T-cell (primary cell): ENCODE measurements around the gene CYTH1. TPM values are rescaled to one million over a fixed set of nuclear protein-coding genes. Genes with fewer than 3 reads are reported as not detected.
A peak's percentile ranks its signal among the peaks of the same experiment; 100 is the strongest.

Experiments used
- ATAC-seq, 4 experiments: fragments of 200-7000 bp in 3 of 4; fragments of 150-1000 bp in 1 of 4; cut with Tn5 transposase; replicated peaks in 1 of 4; 1 replicate in 3 of 4; 2 replicates in 1 of 4; pipeline ENCODE4 v1.10.0; 2021; ENCODE audit warnings: moderate library complexity in 3 of 4, mild to moderate bottlenecking in 2 of 4, moderate number of reproducible peaks in 1 of 4
- CTCF ChIA-PET, 2 donors: fragments of 300-600 bp; sonication (Branson Sonifier 250); formaldehyde crosslinking; loops; one replicate each; lab custom pipeline; 2022; ENCODE audit warnings: antibody characterized with exemption in 2 of 2; lab: Charles Lee
- POLR2A ChIA-PET, 2 donors: fragments of 300-600 bp; sonication (Branson Sonifier 250); formaldehyde crosslinking; loops; one replicate each; lab custom pipeline; 2022; ENCODE audit warnings: antibody characterized with exemption in 2 of 2; lab: Charles Lee
- DNase-seq, 35 experiments: peaks; one replicate each; pipeline versions ENCODE4 v3.0.0 to v3.0.0-alpha.2; 2013 to 2023
- H3K27ac ChIP-seq: one replicate; pipeline ENCODE4 v1.5.1; 2013; ENCODE audit warnings: low read length
- H3K27me3 ChIP-seq, 2 experiments: replicated peaks in 1 of 2; 1 replicate in 1 of 2; 2 replicates in 1 of 2; pipeline versions ENCODE4 v1.6.1 to v1.7.0; 2013; ENCODE audit warnings: low read length in 1 of 2, mixed read lengths in 1 of 2; ENCODE audit not compliant: control insufficient read depth in 2 of 2, insufficient read depth in 2 of 2; ENCODE audit errors: extremely low read depth in 1 of 2
- H3K36me3 ChIP-seq, 2 donors: 1 replicate in 1 of 2; 2 replicates in 1 of 2; pipeline versions ENCODE4 v1.6.1 to v1.7.0; 2013; ENCODE audit warnings: low read length in 1 of 2; ENCODE audit not compliant: control insufficient read depth in 2 of 2, insufficient read depth in 1 of 2; ENCODE audit errors: extremely low read depth in 1 of 2
- H3K4me1 ChIP-seq, 2 experiments: 1 replicate in 1 of 2; 2 replicates in 1 of 2; pipeline versions ENCODE4 v1.6.1 to v1.7.0; 2013; ENCODE audit warnings: low read length in 2 of 2, mixed read lengths in 1 of 2; ENCODE audit not compliant: insufficient read depth in 2 of 2, control insufficient read depth in 1 of 2; ENCODE audit errors: extremely low read depth in 1 of 2
- H3K4me3 ChIP-seq, 2 donors: 1 replicate in 1 of 2; 2 replicates in 1 of 2; pipeline versions ENCODE4 v1.5.1 to v1.7.0; 2013; ENCODE audit warnings: mild to moderate bottlenecking in 2 of 2, low read length in 1 of 2, moderate library complexity in 1 of 2; ENCODE audit not compliant: control insufficient read depth in 1 of 2; ENCODE audit errors: extremely low read depth in 1 of 2
- H3K9me3 ChIP-seq: 2 replicates; pipeline ENCODE4 v1.7.0; 2013
- H3K27ac Mint-ChIP-seq, 2 donors: one replicate each; pipeline ENCODE4 v1.8.0; 2020 to 2021; ENCODE audit warnings: mild to moderate bottlenecking in 2 of 2, mixed read lengths in 2 of 2
- H3K27me3 Mint-ChIP-seq, 2 donors: one replicate each; pipeline ENCODE4 v1.8.0; 2021 to 2022; ENCODE audit warnings: mixed read lengths in 2 of 2
- H3K36me3 Mint-ChIP-seq: one replicate; pipeline ENCODE4 v1.8.0; 2021; ENCODE audit warnings: mixed read lengths
- H3K4me1 Mint-ChIP-seq, 3 donors: one replicate each; pipeline ENCODE4 v1.8.0; 2020 to 2022; ENCODE audit warnings: mixed read lengths in 3 of 3, mild to moderate bottlenecking in 1 of 3
- H3K4me3 Mint-ChIP-seq, 3 donors: one replicate each; pipeline ENCODE4 v1.8.0; 2020 to 2022; ENCODE audit warnings: mild to moderate bottlenecking in 3 of 3, mixed read lengths in 3 of 3, moderate library complexity in 3 of 3
- H3K9me3 Mint-ChIP-seq, 3 donors: one replicate each; pipeline ENCODE4 v1.8.0; 2020 to 2022; ENCODE audit warnings: mixed read lengths in 3 of 3
- WGBS: methylation state at CpG from one replicate; pipeline ENCODE4 v1.1.5; 2013; ENCODE audit warnings: missing lambda C conversion rate; ENCODE audit not compliant: insufficient coverage; 5-methylcytosine and 5-hydroxymethylcytosine counted together
- total RNA-seq, 35 experiments: library from RNA in 6 of 35; stranded (reverse) in 6 of 35; fragments of 120-200 nt in 1 of 35; gene quantifications; one replicate each; pipeline versions ENCODE4 v1.2.1 to v1.2.4 and lab custom pipeline; 2013 to 2026

The CYTH1 gene
- total RNA-seq, 5 donors from 2014 or later (not counting 1 experiment from before 2014, with no cell fraction given) = 357 to 509 (median 372) TPM

DNA sequence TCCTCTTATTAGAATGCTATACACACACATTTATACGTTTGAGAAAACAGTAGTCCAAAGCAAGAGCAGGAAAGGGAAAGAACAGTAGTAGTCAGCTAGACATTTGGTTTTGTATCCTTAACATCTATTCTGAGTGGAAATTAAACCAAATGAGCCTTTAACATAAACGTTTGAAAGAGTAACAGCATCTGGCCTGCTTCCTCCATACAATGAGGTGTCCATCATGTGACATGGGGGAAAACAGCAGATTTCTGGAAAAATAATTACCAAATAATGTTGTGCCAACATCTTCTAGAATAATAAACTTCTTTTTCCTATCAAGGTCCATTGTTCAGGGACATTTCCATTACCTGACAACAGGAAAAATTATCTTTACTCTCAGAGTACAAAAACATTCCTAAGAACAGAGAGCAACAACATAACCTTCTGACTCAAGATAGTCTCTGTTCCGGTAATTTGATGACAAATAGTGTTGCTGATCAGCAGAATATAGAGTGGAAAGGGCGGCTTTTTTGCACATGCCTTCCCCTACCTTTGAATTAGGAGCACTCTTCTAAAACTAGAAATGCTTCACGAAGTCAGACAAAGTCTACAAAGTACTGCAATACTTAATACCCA, 20.2 kb downstream of the CYTH1 start:
- peaks cover 8% of the 10 kb centered on the region for H3K36me3 Mint-ChIP-seq
- no CpG with 5 or more reads among the region's 5 CpGs for WGBS
- H3K27ac Mint-ChIP-seq = peak overlapping the region; percentile 88 to 92
- H3K4me1 ChIP-seq = peaks cover 66 to 87% of the 10 kb centered on the region in 2 experiments
- ChIA-PET CTCF (interaction anchor here (0.6 to 0.8 kb wide), 3 partner anchors 19 to 25 kb away, joined by 3 to 4 read pairs (median 3); no protein-coding TSS in a partner anchor), POLR2A (interaction anchor here in 1 of 2 donors (0.6 kb wide), 2 partner anchors 19 to 31 kb away, joined by 3 to 6 read pairs; no protein-coding TSS in a partner anchor)
- H3K9me3 ChIP-seq = no peaks in the 10 kb centered on the region
- no peaks in the 10 kb centered on the region for H3K27me3 Mint-ChIP-seq
- no peak for DNase-seq
- H3K27ac ChIP-seq = peak overlapping the region; percentile 58
- H3K27me3 ChIP-seq = no peaks in the 10 kb centered on the region
- no peaks in the 10 kb centered on the region for H3K9me3 Mint-ChIP-seq
- ATAC-seq = no peak
- peaks cover 76 to 80% (median 78%) of the 10 kb centered on the region in 3 donors for H3K4me1 Mint-ChIP-seq
- H3K4me3 Mint-ChIP-seq = peak overlapping the region in 2 of 3 donors; percentile 40 to 45
- no peak overlapping the region for H3K4me3 ChIP-seq
- no peaks in the 10 kb centered on the region for H3K36me3 ChIP-seq

DNA sequence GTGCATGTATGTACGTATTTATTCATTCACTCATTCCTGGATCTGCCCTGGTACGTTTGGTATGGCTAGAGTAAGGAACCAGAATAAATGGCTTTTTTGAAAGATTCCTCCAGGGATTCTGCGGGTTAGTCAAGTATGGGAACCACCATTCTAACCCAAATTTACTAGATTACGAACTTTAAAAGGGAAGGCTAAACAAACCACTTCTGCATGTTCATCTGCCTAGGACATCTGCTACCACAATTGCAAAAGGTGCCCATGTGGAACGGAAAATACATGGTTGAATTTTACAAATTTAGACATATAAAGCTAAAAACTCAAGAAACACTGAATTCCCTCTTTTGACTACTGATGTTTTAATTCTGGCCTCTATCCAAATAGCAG, 22.1 kb downstream of the CYTH1 start:
- no CpG with 5 or more reads among the region's 5 CpGs for WGBS
- Mint-ChIP-seq H3K27ac (peak overlapping the region; percentile 92 to 94), H3K27me3 (no peaks in the 10 kb centered on the region), H3K9me3 (no peaks in the 10 kb centered on the region), H3K4me1 (peaks cover 86 to 92% (median 87%) of the 10 kb centered on the region in 3 donors), H3K4me3 (peak overlapping the region; percentile 60 to 70 (median 66)), H3K36me3 (peaks cover 13% of the 10 kb centered on the region)
- Histone ChIP-seq H3K9me3 (no peaks in the 10 kb centered on the region), H3K4me1 (peaks cover 61 to 88% of the 10 kb centered on the region in 2 experiments), H3K27ac (peak overlapping the region; percentile 95), H3K27me3 (no peaks in the 10 kb centered on the region), H3K4me3 (no peak overlapping the region), H3K36me3 (no peaks in the 10 kb centered on the region)
- DNase-seq (no peak), ATAC-seq (no peak)
- POLR2A ChIA-PET = interaction anchor here (0.6 to 1.4 kb wide), 13 partner anchors 9 to 63 kb away, joined by 3 to 23 read pairs (median 5); no protein-coding TSS in a partner anchor
- CTCF ChIA-PET = interaction anchor here in 1 of 2 donors (0.5 to 1.9 kb wide), 15 partner anchors 9 to 51 kb away, joined by 3 to 13 read pairs (median 4); no protein-coding TSS in a partner anchor

DNA sequence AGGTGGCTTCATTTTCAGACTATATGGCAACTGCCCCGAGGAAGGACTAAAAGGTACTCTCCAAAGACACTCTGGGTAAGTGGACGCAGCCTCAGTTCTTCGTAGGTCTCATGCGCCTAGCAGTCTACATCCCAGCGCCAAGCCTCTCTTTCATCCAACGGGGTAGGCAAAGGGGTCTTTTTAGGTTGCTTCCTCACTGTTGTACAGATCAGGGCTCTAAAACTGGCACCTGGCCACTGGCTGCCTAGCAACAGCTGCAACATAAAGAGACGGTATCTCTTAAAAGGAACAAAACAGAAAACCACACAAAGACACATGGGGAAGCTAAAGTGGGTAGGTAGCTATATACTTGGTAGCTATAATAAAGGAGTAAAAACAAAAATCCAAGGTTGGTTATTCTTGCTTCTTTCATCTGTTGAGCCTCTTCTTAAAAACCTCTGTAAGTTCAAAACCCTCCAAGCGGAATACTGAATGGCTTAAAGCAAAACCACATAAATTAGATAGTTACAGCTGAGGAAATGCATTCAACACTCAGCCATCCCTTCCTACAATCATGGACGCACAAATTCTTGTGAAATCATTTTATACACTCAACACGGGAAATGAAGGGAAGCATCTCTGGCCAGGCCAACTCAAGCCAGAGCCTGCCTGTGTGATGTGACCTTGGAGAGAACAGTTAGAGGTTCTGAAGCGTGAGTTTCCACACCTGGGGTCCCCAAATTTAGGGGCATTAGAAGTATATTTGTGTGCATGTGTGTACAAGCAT, 22.7 kb downstream of the CYTH1 start:
- no peaks in the 10 kb centered on the region for H3K36me3 ChIP-seq
- ATAC-seq = peak; percentile 89 to 95 (median 93)
- Mint-ChIP-seq H3K9me3 (no peaks in the 10 kb centered on the region), H3K4me1 (peaks cover 83 to 89% (median 84%) of the 10 kb centered on the region in 3 donors), H3K36me3 (peaks cover 10% of the 10 kb centered on the region), H3K27ac (peak overlapping the region; percentile 92 to 94), H3K27me3 (no peaks in the 10 kb centered on the region), H3K4me3 (peak overlapping the region; percentile 60 to 70 (median 66))
- peaks cover 56 to 85% of the 10 kb centered on the region in 2 experiments for H3K4me1 ChIP-seq
- DNase-seq = peak; percentile 57 to 94 (median 89)
- CTCF ChIA-PET = interaction anchor here in 1 of 2 donors (0.6 to 1.9 kb wide), 14 partner anchors 10 to 51 kb away, joined by 3 to 13 read pairs (median 4); no protein-coding TSS in a partner anchor
- POLR2A ChIA-PET = interaction anchor here (0.6 to 1.4 kb wide), 17 partner anchors 8 to 89 kb away, joined by 3 to 23 read pairs (median 4); no protein-coding TSS in a partner anchor
- H3K9me3 ChIP-seq = no peaks in the 10 kb centered on the region
- H3K27ac ChIP-seq = peak overlapping the region; percentile 95
- WGBS = 10% methylated on average over 4 of the region's 11 CpGs
- H3K27me3 ChIP-seq = no peaks in the 10 kb centered on the region
- peak overlapping the region; percentile 16 to 39 for H3K4me3 ChIP-seq

DNA sequence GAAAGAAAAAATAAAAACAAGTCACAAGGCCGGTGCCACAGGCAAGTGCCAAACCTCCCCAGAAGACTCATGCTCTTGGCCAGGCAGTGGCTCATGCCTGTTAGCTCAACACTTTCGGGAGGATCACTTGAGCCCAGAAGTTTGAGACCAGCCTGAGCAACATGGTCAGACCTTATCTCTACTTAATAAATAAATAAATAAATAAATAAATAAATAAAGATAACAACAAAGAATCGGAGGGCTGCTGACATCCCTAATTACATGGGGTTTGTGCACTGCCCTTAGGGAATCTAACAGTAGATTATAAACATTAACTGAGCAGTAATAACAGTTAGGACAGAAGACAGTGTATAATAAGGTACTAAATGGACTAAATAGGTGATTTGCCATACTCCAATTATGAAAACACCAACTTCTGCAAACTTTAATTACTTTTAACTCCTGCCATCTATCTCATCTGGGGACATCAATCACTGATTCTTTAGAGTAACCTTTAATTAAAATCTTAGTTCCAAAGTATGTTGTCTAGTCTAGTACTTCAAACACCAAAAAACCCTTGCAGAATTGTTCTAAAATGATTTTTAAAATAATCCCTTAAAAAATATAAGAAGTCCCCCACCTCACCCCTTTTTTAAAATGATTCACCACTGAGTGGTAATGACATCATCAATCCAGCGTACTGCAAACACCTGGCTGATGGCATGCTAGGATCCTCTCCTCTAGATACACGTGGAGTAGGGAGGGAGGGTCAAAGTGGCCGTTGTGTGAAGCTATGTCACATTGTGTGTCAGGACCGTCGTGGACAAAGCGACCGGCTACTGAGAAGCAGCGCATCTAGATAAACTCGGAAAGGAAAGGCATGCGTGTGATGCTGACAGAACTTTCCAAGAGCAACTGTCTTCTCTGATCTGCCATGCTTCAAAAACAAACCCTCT, 28.5 kb downstream of the CYTH1 start:
- CTCF ChIA-PET = no interaction called here
- ATAC-seq (peak in 2 of 4 experiments; percentile 24 to 66), DNase-seq (peak in 9 of 35 experiments; percentile 20 to 65 (median 40))
- peak overlapping the region; percentile 32 to 83 (median 57) for H3K4me3 Mint-ChIP-seq
- H3K27me3 Mint-ChIP-seq = no peaks in the 10 kb centered on the region
- 33% methylated on average over 4 of the region's 13 CpGs for WGBS
- H3K4me1 ChIP-seq = peaks cover 71 to 91% of the 10 kb centered on the region in 2 experiments
- H3K4me3 ChIP-seq = no peak overlapping the region
- H3K36me3 ChIP-seq = no peaks in the 10 kb centered on the region
- H3K27ac Mint-ChIP-seq = peak overlapping the region; percentile 91
- POLR2A ChIA-PET = interaction anchor here (0.5 to 0.6 kb wide), 2 partner anchors 13 to 1344 kb away, joined by 3 to 7 read pairs; no protein-coding TSS in a partner anchor
- no peaks in the 10 kb centered on the region for H3K9me3 Mint-ChIP-seq
- H3K27ac ChIP-seq = peak overlapping the region; percentile 59
- H3K36me3 Mint-ChIP-seq = peaks cover 10% of the 10 kb centered on the region
- H3K4me1 Mint-ChIP-seq = peaks cover 88 to 93% (median 93%) of the 10 kb centered on the region in 3 donors
- H3K9me3 ChIP-seq = no peaks in the 10 kb centered on the region
- no peaks in the 10 kb centered on the region for H3K27me3 ChIP-seq

DNA sequence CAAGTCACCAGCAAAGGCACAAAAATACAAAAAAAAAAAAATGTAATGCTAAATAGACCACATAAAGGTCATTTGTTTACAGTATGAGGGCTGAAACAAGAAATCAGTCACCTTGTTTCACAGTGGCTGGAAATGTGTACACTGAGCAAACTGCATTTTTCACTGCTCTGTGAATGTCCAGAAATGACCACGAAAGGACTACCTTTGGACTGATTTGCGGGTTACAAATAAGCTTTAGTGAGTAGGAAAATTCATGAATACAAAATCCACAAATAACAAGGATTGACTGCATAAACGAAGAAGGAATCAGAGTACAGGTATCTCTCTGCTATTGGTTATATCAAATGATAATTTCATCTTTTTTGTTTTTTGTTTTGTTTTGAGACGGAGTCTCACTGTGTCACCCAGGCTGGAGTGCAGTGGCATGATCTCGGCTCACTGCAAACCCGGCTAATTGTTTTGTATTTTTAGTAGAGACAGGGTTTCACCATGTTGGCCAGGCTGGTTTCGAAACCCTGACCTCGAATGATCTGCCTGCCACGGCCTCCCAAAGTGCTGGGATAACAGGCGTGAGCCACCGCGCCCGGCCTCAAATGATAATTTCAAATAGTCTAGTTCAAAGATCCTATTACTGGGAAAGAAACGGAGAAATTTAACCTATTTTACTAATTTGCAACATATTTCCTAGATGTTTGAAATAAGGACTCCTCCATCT, 30.5 kb downstream of the CYTH1 start:
- H3K27me3 ChIP-seq = no peaks in the 10 kb centered on the region
- Mint-ChIP-seq H3K27me3 (no peaks in the 10 kb centered on the region), H3K36me3 (peaks cover 10% of the 10 kb centered on the region), H3K4me3 (peak overlapping the region; percentile 37 to 83 (median 52)), H3K27ac (peak overlapping the region; percentile 91), H3K9me3 (no peaks in the 10 kb centered on the region), H3K4me1 (peaks cover 90 to 94% (median 92%) of the 10 kb centered on the region in 3 donors)
- H3K9me3 ChIP-seq = no peaks in the 10 kb centered on the region
- ChIA-PET POLR2A (interaction anchor here (0.5 to 1.2 kb wide), 3 partner anchors 15 to 29 kb away, joined by 3 to 6 read pairs (median 5); no protein-coding TSS in a partner anchor), CTCF (interaction anchor here in 1 of 2 donors (1.0 kb wide), 1 partner anchor 29 kb away, joined by 3 read pairs; no protein-coding TSS in a partner anchor)
- peak overlapping the region; percentile 93 for H3K27ac ChIP-seq
- H3K4me1 ChIP-seq = peaks cover 75 to 89% of the 10 kb centered on the region in 2 experiments
- no peak for ATAC-seq
- no peaks in the 10 kb centered on the region for H3K36me3 ChIP-seq
- 40% methylated on average over 3 of the region's 14 CpGs for WGBS
- no peak for DNase-seq
- no peak overlapping the region for H3K4me3 ChIP-seq
